H1 (cell line): ENCODE measurements around the gene GIPC1. TPM values are rescaled to one million over a fixed set of nuclear protein-coding genes. Genes with fewer than 3 reads are reported as not detected.

Source experiments
- SP2 ChIP-seq: IDR thresholded peaks from 2 replicates; pipeline ENCODE4 v1.6.1; 2012; ENCODE audit warnings: mild to moderate bottlenecking, low read length, inconsistent platforms
- polyA plus RNA-seq, 7 experiments: library from polyadenylated mRNA; depleted of rRNA in 3 of 7; stranded (reverse) in 5 of 7; unstranded in 2 of 7; fragments of >200 nt in 5 of 7; fragments of 200-250 nt in 2 of 7; gene quantifications; 1 replicate in 5 of 7; 2 replicates in 1 of 7; 4 replicates in 1 of 7; pipeline versions ENCODE4 v1.2.1 to v1.2.3, GENCODE V29; 2011 to 2013; ENCODE audit warnings: missing spikeins in 2 of 7, mixed read lengths in 2 of 7
- total RNA-seq: library from RNA; stranded (reverse); fragmentation: NEBNext Ultra II Directional; extraction: Animal tissue kit (Norgen Biotek cat#: 25700); gene quantifications from 2 replicates; pipeline ENCODE4 v1.2.1, GENCODE V29; 2021
- TF ChIP-seq, protein P1 (sequence below): IDR thresholded peaks from 2 replicates; pipeline ENCODE4 v1.6.1; 2012; ENCODE audit warnings: low read length, inconsistent platforms

The GIPC1 gene
- total and polyA plus RNA-seq, 2 of the 8 experiments (the other 6 are each of a cell fraction or from before 2014, with no cell fraction given), result 65.6 to 72.0 TPM

DNA sequence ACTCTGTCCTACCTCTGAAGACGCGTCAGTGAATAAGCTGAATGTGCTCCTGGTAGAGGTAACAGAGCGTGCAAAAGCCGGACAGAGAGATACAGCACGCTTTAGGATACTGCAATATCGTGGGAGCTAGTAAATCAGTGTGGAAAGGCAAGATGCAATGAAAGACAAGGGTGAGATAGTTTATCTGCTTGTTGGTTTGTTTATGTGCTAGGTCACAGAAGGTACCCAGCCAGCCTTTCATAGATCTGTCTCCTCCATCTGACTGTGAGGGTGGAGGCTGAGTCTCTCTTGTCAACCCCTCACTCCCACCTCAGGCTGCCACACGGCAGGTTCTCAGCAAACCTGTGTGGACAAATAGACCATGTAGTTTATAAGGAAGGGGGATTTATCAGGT, 904 bp upstream of the GIPC1 start (continued):
- no peak for TF ChIP-seq SP2
- TF ChIP-seq, protein P1, sequence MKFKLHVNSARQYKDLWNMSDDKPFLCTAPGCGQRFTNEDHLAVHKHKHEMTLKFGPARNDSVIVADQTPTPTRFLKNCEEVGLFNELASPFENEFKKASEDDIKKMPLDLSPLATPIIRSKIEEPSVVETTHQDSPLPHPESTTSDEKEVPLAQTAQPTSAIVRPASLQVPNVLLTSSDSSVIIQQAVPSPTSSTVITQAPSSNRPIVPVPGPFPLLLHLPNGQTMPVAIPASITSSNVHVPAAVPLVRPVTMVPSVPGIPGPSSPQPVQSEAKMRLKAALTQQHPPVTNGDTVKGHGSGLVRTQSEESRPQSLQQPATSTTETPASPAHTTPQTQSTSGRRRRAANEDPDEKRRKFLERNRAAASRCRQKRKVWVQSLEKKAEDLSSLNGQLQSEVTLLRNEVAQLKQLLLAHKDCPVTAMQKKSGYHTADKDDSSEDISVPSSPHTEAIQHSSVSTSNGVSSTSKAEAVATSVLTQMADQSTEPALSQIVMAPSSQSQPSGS, result no peak
- TF ChIP-seq, all 59 proteins: peak for 0
